GM12891 (cell line): ENCODE results near the gene SYCP2.
A peak's percentile ranks its signal among the peaks of the same experiment; 100 is the strongest.

Source experiments
- DNase-seq: peaks from one replicate; pipeline ENCODE4 v3.0.0; 2011; ENCODE audit warnings: low spot score; ENCODE audit not compliant: insufficient read length
- FAIRE-seq: peaks from 2 replicates; lab custom pipeline; 2011; peaks lifted over from hg19 to GRCh38; lab: Jason Lieb, UNC
- PAX5 ChIP-seq: IDR thresholded peaks from 2 replicates; pipeline ENCODE4 v1.6.1; 2011; ENCODE audit warnings: low read length, moderate library complexity, mild to moderate bottlenecking; ENCODE audit not compliant: insufficient read depth, severe bottlenecking
- POLR2A ChIP-seq: IDR thresholded peaks from 2 replicates; pipeline ENCODE4 v1.6.1; 2011; ENCODE audit warnings: low read depth, low read length, control low read depth
- POLR2AphosphoS5 ChIP-seq: IDR thresholded peaks from 2 replicates; pipeline ENCODE4 v1.6.1; 2011; ENCODE audit warnings: low read depth, low read length, control low read depth
- POU2F2 ChIP-seq: IDR thresholded peaks from 2 replicates; pipeline ENCODE4 v1.6.1; 2011; ENCODE audit warnings: low read depth, mild to moderate bottlenecking, control low read depth, low read length, moderate library complexity
- SPI1 ChIP-seq: IDR thresholded peaks from 2 replicates; pipeline ENCODE4 v1.6.1; 2011; ENCODE audit warnings: low read depth, low read length, control low read depth
- TAF1 ChIP-seq: IDR thresholded peaks from 2 replicates; pipeline ENCODE4 v1.6.1; 2011; ENCODE audit warnings: low read depth, low read length, control low read depth

SYCP2 gene

GRCh38 chr20:59845472-59845871 lies 88.0 kb downstream of the SYCP2 start:
- TF ChIP-seq TAF1 (no peak), SPI1 (no peak)
- DNase-seq (no peak), FAIRE-seq (no peak)

GRCh38 chr20:59839400-59839799 lies 94.0 kb downstream of the SYCP2 start:
- FAIRE-seq (no peak), DNase-seq (no peak)
- TF ChIP-seq POLR2AphosphoS5 (no peak), TAF1 (no peak), SPI1 (no peak), POU2F2 (no peak), PAX5 (no peak), POLR2A (no peak)

DNA sequence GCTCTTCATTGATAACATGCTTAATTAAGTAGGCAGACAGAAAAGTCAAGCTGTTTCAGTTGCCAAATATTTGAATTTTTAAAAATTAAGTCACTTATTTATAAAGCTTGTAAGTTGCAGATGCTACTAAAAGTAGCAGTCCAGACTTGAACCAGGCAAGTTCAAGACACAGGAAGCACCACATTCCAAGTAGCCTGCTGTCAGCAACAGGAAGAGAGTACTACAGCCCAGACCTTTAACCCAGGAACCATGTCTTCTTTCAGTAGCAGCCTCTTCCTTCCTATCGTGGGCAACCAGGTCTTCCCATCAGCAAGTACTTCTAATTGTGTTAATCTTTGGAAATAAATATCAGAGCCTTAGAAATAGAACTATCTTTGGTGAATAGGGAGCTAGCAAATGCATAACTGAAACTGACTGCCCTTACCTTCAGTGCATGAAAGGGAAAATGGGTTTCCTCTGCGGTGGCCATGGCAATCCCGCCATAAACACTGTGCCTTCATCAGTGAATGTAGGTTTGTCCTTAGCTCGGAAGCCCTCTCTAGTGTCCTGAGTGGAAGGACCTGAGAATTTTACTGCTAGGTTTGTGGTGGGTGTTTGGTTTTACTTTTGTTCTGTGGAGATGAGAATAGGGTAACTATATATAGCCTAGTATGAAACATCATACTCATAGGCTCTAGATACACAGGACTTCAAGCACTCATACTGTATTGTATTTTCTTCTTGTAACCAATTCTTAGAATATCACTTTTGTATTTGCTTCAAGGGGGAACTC lies 95.6 kb downstream of the SYCP2 start:
- TF ChIP-seq PAX5 (no peak), POU2F2 (no peak), POLR2AphosphoS5 (no peak), SPI1 (no peak), TAF1 (no peak), POLR2A (no peak)
- DNase-seq: no peak
- no peak for FAIRE-seq

DNA sequence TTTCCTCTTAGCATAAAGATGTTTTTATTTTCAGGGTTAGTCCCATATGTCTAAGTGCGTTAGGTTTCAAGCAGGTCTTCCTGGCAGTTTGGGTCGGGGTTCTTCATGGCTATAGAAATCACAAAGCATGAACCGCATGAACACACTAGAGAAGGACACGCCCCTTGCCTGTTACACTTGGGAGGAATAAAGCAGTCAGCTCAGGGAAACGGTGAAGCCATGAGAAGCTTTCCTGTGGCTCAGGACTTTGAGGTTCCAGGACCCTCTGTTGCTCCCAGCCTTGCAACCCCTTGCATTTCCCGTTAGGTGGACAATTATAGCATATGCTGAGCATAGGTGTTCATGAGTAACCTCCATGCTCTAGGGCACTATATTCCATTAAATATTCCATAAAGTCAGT lies 96.7 kb downstream of the SYCP2 start:
- FAIRE-seq (no peak), DNase-seq (no peak)
- TF ChIP-seq POU2F2: no peak
- TF ChIP-seq TAF1: no peak
- no peak for TF ChIP-seq POLR2AphosphoS5
- TF ChIP-seq POLR2A: no peak
- no peak for TF ChIP-seq SPI1
- TF ChIP-seq PAX5: no peak

- no peak for FAIRE-seq
- DNase-seq: no peak
- TF ChIP-seq POU2F2 (no peak), POLR2A (no peak), TAF1 (no peak), PAX5 (no peak)
Measured at GRCh38 chr20:59835448-59836395, 97.7 kb downstream of the SYCP2 start.

DNA sequence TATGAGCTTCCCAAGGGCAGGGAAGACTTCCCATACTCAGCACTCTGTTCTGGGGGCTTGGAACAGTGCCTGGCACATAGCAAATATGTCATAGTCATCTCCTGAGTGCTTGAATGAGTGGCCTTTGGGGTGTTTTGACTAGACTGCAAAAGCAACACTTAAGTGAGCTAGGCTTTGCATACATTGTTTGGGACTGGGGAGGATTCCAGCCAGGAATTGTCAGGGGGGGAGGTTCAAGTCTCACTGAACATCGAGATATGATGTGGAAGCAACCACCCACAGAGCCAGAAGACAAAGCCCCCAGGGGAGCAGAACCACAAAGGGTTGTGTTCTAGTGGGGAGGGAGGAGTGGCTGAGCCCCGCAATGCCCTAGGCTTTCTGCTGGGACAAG lies 98.4 kb downstream of the SYCP2 start:
- TF ChIP-seq POLR2AphosphoS5: no peak
- no peak for TF ChIP-seq POU2F2
- TF ChIP-seq POLR2A: no peak
- no peak for TF ChIP-seq SPI1
- no peak for TF ChIP-seq TAF1
- TF ChIP-seq PAX5: no peak
- FAIRE-seq: no peak
- no peak for DNase-seq

GRCh38 chr20:59832406-59833363 lies 100.8 kb downstream of the SYCP2 start:
- TF ChIP-seq POLR2AphosphoS5 (no peak), TAF1 (no peak)
- DNase-seq (no peak), FAIRE-seq (no peak)

DNA sequence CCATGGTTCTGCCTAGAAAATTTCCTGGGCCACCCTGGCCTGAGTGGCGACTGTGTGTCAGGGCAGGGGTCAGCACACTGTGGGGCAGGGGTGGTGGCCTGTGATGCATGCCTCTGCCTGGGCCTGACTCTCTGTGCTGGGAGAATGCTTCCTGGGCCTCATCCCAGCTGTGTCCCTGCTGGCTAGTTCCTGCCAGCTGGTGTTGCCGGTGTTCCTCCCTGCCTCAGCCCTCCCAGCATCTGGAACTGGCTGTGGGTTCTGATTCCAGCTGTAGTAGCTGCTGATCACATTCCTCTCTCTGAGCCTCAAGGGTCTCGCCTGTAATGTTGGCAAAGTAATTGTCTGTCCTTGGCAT lies 101.5 kb downstream of the SYCP2 start:
- TF ChIP-seq SPI1 (no peak), TAF1 (no peak), POLR2AphosphoS5 (no peak), PAX5 (no peak), POU2F2 (no peak), POLR2A (no peak)
- no peak for DNase-seq
- no peak for FAIRE-seq

- no peak for TF ChIP-seq PAX5
- TF ChIP-seq SPI1: 0 out of 2 replicates have a peak, but pooled peaks have one; percentile 1
- DNase-seq: no peak
- FAIRE-seq: no peak
Measured at GRCh38 chr20:59831024-59831915, 102.2 kb downstream of the SYCP2 start.
